ENCODE results near the gene ICOS.

ICOS gene, protein sequence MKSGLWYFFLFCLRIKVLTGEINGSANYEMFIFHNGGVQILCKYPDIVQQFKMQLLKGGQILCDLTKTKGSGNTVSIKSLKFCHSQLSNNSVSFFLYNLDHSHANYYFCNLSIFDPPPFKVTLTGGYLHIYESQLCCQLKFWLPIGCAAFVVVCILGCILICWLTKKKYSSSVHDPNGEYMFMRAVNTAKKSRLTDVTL

DNA sequence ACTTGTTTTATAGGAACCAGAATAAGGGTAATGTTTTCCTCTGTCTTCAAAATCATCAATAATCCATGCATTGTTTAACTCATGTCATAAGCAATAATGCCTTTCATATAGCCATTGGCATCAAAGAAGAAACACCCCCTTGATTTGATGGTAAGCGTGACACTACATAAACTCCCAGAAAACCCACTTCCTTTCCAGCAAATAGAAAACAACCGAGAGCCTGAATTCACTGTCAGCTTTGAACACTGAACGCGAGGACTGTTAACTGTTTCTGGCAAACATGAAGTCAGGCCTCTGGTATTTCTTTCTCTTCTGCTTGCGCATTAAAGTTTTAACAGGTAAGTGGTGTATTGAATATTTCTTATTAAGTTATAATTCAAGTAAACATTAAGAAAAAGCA lies at the start of gene ICOS:
Gene ICOS (plus strand): TSS at position 229 of the 400 bp plus-strand sequence. CDS start 52 bp downstream, at position 281.
- DNase-seq (ENCODE audit: insufficient read length, low spot score) (no peak), FAIRE-seq (peak; percentile 39)

DNA sequence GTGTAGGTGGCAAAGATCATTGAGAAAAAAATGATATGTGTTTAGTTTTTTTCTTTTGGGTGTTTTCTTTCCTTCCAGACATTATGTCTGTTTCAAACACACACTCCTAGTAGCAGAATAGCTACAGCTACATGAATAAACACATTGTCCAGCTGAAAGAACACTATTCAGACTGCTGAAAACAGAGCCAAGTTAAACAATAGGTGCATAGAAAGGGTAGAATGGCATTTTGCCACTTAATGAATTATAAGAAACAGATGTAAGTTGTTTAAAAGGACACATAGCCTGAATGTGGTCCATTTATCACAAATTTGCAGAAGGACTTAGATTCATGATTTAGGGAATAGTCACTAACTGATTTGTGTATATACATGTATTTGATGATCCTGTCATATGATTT lies 48.9 kb upstream of the ICOS start:
- FAIRE-seq (no peak), DNase-seq (ENCODE audit: insufficient read length, low spot score) (no peak)

DNA sequence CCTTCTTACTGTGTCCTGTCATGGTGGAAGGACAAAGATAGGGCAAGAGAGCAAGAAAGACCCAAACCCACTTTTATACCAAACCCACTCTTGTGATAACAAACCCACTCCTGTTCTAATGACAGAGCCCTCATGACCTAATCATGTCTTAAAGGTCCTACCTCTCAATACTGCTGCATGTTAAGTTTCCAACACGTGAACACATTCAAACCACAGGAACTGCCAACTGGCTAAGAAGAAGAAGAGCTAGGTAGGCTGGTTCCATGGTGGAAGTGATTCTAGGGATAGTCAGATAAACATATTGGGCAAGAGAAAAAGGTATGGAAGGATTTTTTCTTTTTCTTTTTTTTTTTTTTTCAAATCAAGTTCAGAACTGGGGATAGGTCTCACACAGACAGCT lies 47.0 kb upstream of the ICOS start:
- no peak for DNase-seq (ENCODE audit: insufficient read length, low spot score)
- no peak for FAIRE-seq

DNA sequence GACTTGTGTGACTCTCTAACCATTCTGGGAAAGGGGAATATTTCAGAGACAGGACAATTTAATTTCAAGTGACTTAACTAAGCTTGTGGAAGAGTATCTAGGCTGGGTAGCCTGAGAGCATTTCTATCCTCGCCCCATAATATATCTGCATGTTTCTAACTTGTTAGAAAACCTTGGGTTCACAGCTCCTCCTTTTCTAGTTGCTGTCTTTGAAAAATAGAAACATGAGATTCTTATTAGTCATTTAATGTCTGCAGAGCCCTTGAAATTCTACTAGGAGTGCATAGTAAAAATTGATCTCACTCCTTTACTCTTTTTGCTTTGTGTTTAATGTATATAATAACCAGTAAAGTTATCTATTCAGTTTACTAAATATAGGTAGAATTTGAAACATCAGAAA lies 46.6 kb upstream of the ICOS start:
- no peak for FAIRE-seq

DNA sequence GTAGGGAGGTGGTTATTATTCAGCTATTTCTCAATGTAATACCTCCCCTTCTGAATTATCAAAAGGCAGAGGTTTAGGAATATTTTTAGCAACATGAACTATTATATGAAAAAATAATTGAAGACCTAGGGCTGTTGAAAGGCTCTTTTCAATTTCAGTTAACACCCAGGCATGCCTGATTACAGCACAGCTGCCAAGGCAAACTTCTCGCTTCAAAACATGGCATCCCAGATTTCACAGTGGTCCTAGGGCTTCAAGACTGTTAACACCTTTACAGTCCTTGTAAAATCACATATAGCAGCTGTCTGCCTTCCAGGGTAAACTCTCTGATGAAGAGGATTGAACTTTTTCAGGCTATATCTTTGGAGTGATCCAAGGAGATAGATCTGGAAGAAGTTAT lies 45.8 kb upstream of the ICOS start:
- DNase-seq (ENCODE audit: insufficient read length, low spot score) (no peak), FAIRE-seq (no peak)

More for the DNA sequence above, 46.6 kb upstream of the ICOS start:
- DNase-seq (ENCODE audit: insufficient read length, low spot score), result no peak

DNA sequence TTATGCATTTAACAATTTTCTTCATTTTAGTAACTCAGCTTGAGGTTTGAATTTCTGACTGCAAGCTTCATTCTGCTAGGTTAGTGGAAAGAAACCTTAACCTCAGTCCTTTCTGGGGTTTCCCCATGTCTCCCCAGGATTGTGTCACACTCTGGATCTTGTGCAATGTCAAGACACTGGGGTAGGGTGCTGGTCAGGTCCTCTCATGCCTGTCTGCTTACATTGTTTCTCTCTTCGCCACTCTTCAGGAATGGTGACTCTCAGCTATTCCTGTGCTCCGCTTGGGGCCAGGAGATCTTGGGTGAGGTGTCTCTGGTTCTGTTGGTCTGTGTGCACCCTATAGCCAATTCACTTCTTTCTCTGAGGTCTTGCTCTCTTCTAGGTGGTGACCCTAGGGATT lies 45.1 kb upstream of the ICOS start:
- DNase-seq (ENCODE audit: insufficient read length, low spot score) (no peak), FAIRE-seq (no peak)

DNA sequence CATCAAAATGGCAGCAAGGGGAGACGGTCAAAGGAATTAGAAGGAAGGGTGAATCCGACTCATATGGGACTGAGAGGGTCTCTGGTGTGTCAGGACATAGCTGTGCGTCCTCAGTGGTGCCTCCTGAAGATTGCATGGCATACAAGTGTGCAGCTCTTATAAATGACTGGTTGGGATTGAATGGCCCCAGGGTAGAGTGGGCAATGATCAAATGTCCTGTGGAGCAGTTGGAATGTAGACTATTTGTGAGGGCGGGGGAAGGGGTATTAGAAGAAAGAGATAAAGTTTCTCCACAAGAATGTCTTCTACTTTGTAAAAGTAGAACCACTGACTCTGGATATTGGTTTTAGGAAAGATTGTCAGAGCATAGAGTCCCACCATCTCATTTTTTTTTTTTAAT lies 44.4 kb upstream of the ICOS start:
- FAIRE-seq, result no peak
- DNase-seq (ENCODE audit: insufficient read length, low spot score), result no peak

DNA sequence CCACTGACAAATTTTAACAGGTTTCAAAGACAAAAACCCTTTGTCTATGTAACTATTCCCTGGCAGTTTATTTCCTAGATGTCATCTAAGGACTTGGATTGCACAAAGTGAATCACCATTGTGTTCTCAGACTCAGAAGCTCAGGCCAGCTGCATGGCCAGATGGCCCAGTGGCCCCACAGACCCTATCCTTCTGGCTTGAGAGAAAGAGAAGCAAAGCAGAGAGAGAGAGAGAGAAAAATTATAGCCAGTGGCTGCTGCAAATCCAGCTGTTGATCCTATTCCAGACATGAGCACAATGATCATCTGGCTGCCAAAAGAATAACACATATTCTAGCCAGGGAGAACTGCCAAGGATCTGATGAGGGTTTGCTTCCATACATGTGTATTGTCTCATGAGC lies 43.2 kb upstream of the ICOS start:
- DNase-seq (ENCODE audit: insufficient read length, low spot score) (no peak), FAIRE-seq (no peak)

DNA sequence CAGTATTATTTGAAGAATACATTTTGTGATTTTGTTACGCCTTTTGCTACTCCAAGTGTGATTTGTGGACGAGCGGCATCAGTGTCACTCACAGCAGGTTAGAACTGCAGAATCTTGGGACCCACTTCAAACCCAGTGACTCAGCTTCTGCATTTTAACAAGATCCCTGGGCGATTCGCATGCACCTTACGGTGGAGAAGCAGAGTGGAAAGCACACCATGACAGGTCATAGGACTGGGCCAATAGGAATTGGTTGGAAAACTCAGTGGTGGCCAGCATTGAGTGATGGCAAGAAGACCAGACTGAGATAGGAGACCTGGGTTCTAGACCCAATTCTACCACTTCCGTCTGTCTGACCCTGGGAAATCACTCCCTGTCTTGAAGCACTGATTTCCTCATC lies 42.7 kb upstream of the ICOS start:
- FAIRE-seq (no peak), DNase-seq (ENCODE audit: insufficient read length, low spot score) (no peak)

DNA sequence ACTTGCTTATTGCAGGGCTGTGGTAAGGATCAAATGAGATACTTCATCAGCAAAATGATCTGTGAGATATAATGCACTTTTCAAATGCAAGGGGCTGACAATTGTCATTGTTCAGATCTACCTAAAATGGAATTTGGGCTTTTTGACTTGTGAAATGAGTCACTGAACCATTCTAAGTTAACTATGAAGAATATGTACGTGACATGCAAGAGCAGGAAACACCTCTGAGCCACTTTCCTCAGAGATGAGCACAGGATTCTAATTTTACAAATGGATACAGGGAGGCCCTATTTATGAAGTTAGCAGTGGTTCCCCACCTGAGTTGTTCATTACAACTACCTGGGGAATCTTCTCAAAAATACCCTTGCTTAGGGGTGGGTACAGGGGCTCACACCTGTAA lies 42.3 kb upstream of the ICOS start:
- DNase-seq (ENCODE audit: insufficient read length, low spot score) (no peak), FAIRE-seq (no peak)

DNA sequence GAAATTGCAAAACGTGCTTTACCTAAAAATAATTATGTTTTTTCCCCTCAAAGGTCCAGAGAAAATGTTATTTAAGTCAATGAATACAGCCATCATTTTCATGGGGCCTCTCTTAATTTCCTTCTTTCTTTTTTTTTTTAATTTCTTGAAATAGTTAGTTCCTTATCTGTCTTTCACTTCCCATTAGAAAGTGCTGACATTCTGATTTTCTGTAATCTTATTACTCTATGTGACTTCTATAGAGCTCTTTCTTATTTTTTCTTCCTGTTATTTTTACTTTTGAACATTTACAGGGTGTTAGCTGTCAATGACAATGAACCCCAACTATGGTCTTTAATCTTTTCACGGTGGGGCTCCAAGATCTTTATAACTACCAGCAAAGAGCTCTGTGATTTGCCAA lies 39.0 kb upstream of the ICOS start:
- FAIRE-seq (no peak), DNase-seq (ENCODE audit: insufficient read length, low spot score) (no peak)

DNA sequence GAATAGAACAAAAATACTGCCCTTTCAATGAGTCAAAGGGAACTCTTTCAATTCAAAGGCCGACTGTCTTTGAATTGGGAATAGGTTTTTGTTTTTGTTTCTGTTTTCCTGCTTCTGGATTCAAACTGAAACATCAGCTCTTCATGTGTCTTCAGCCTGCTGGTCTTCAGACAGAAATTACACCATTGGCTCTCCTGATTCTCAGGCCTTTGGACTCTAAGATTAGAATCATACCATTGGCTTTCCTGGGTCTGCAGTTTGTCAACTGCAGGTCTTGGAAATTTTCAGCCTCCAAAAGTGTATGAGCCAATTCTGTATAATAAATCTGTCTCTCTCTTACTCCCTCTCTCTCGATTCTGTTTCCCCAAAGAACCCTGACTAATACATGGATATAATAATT lies 37.9 kb upstream of the ICOS start:
- DNase-seq (ENCODE audit: insufficient read length, low spot score) (no peak), FAIRE-seq (no peak)

DNA sequence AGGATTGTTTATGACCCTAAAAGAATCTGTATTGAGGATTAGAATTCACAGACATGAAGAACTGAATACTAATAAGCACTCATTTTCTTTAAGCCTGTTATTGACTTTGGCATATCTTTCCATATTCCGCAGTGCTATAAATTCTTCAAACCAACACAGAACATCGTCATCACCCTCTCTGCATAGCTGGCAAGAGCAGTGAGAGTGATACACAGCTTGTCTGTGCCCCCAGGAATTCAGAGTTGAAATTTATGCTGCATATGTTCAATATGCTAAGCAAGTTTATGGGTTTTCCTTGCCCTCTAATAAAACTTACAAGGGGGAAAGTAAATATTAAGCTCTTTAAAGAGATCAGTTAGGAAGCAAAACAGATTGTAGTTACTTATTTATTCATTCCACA lies 36.3 kb upstream of the ICOS start:
- FAIRE-seq (no peak), DNase-seq (ENCODE audit: insufficient read length, low spot score) (no peak)

DNA sequence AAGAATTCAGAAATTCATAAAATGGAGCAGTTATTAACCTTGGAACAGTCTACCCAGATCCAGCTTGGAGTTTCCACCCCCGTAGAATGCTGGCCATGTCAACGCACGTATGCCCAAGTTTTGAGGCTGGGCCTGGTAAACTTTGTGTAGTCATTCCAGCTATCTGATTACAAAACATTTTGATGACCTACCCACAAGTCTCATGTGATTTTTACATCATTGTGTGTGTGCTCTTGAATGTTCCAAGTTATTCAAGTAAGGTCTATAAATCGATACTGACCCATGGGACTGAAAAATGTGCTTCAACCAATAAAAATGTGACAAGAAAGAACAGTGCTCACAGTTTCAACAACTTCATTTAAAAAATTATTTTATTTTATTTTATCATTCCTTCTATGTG lies 32.5 kb upstream of the ICOS start:
- DNase-seq (ENCODE audit: insufficient read length, low spot score), result no peak
- FAIRE-seq, result no peak

DNA sequence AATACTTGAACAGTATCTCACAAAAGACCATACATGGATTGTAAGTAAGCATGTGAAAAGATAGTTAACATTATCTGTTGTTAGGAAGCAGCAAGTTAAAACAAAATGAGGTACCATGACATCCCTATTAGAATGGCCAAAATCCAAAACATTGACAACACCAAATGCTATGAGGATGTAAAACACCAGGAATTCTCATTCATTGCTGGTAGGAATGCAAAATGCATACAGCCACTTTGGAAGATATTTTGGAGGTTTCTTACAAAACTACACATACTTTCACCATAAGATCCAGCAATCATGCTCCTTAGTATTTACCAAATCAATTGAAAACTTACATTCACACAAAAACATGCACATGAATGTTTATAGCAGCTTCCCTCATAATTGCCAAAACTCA lies 30.9 kb upstream of the ICOS start:
- DNase-seq (ENCODE audit: insufficient read length, low spot score) (no peak), FAIRE-seq (no peak)

DNA sequence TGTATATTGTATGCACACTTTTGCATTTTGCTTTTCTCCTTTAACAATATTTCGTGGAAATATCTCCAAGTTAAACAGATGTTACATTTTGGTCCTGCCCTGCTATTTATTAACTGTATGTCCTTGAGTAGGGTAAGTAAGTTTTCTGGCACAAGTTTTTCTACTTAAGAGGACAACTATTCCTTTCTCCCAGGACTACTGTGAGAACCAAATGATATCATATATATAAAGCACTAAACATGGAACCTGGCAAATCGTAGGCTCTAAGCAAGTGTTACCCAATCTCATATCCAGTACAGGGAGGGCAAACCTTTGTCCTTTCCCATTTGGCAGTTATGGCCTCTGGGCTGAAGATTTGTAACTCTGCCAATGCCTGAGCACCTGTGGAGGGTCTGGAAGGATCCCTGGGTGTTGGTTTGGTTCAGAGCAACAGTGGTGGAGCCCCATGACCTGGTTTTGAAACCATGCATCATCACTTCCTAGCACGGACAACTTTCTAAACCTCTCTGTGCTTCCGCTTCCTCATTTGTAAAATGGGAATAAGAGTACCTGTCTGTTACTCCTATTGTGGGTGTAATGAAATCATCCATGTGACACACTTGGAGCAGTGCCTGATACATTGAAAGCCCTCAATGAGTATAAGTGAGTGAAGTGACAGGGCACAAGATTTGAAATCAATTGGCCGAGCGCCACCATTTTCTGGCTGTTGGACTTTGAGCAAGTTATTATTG lies 28.3 kb upstream of the ICOS start:
- DNase-seq (ENCODE audit: insufficient read length, low spot score), result no peak
- FAIRE-seq, result no peak

DNA sequence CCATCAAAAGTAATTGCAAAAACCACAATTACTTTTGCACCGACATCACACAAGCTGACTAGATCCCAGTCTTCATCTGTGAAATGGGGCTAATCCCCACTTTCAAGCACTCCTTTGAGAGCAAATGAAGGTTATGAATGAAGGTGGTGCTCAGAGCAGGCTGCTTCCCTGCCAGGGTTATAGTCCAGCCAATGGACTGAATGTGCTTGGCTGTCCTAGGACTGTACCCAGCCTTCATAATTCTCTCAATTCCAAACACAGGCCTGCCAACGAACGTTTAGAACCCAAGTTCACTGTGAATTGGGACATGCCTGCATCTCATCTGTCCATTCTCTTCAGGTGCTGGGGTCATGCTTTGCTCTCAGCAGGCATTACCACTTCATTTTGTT lies 27.8 kb upstream of the ICOS start:
- DNase-seq (ENCODE audit: insufficient read length, low spot score), result no peak
- FAIRE-seq, result no peak

DNA sequence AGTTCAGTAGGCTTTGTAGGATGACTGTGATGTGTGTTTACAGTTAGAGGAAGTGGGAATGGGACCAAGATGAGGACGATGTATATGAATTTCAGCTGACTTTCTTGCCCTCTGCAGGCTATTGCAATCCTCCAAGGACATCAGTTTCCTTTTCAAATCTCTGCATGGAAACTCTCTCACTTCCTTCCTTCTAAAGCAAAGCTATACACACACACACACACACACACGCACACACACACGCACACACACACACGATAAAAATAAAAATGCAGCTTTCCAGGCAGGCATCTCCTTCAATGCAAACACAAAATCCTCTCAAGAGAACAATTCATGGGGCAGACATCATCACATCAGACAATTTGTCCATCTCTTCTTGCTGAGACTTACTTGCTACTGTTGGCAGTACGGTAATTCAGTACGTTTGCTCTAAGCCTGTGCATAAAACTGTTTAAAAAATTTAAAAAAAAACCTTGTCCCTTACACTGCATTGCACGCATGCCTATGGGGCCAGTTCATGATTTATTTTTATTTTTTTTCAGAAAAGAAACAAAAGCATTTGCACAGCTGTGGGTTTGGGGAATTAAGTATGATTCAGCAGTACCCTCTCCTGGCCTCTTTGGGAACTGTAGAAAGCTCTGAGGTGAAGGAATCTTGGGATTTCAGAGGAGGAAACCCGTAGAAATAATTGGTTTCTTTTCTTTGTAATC lies 27.1 kb upstream of the ICOS start:
- no peak for DNase-seq (ENCODE audit: insufficient read length, low spot score)
- FAIRE-seq, result peak; percentile 66

DNA sequence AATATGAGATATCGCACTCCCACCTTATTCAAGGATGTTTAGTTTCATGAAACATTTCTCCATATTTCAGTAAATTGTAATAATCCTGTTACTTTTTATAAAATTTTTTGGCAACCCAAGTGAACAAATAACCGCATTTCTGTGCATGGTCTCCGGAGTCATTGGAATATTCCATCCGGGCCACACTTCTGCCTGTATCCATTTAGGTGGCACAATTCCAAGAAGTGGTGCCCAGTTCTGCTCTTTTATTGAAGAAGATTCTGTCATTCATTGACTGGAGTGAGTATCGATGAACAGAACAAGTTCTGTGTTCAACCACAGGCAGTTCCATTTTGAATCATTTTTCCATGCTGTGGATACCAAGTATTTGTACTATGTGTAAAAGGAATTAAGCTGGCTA lies 26.6 kb upstream of the ICOS start:
- DNase-seq (ENCODE audit: insufficient read length, low spot score) (no peak), FAIRE-seq (no peak)

DNA sequence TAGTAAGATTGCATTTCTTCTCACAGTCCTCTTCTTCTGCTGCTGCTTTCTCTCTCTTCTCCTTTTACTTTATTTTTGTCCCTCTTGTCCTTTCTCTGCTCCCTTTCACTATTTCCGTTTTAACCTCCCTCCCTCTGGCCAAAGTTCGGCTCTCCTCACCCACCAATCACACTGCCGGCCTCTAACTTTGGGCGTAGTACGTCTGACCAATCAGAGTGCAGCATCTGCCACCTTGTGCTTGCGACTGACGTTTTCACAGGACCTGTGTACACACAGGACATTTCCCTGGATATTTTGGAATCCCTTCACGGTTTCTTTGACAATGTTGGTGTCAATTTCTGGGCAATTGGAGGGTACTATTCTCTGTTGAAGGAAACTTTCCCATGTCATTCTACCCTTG lies 22.6 kb upstream of the ICOS start:
- no peak for FAIRE-seq
- DNase-seq (ENCODE audit: insufficient read length, low spot score), result no peak

DNA sequence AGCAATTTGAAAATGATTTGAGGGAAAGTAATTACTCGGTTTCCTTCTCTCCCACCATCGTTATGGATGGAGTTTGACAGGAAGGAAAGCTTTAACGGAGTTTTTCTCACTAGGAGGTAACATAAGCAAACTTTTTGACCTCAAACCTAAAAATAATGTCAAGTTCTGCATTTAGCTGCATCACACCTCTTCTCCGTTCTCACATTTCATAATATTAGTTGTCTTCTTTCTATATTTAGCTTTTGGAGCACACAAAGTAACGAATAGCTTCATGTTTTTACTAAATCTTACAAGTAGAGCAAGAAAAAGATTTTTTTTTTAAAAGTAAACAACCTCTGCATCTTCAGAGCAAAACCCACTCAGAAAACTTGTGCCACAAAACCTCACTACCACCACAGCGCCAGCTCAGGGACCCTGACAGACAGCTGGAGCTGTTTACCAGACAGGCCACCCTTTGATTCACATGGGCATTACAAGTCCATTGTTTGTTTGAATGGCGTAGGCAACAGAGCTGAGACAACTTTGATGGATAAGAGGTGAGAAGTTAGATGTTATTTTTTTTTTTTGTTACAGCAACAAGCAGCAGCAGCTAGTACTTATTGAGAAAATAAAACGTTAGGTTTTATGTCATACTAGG lies 21.9 kb upstream of the ICOS start:
- peak; percentile 85 for FAIRE-seq
- DNase-seq (ENCODE audit: insufficient read length, low spot score), result no peak

DNA sequence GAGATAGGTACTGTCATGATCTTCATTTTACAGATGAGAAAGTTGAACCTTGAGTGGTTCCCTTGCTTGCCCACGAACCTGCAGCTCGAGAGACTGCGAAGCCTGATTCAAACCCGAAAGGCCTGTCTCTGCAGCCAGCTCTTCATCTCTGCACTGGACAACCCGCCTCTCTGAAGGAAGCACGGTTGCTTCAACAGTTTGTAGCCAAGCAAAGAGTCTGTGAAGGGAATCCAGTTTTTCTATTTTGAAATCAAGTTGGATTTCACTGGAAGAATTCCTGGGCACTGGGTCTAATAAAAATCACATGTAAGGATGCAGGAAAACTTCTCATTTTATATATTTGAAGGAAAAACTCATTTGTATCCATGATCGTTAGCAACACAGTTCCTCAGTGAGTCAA lies 21.3 kb upstream of the ICOS start:
- FAIRE-seq, result no peak
- no peak for DNase-seq (ENCODE audit: insufficient read length, low spot score)

Measured in GM19239 (cell line).